ENCODE data around the gene DVL1.
"Not testable (repeated sequence)": the region's sequence is repeated elsewhere in the genome, so short reads cannot be mapped to it uniquely, and the experiment has no call there.

Gene DVL1

GRCh38 chr1:1324524-1325287 is 24.5 kb downstream of the DVL1 start, which contains the start of the genes CPTP and INTS11:
CPTP (plus strand) TSS chr1:1324802; CDS start chr1:1326911, 2,109 bp downstream.
INTS11 (minus strand) TSS chr1:1324660; CDS start chr1:1324608, 52 bp downstream.
- peak; percentile 97 for DNase-seq

DNA sequence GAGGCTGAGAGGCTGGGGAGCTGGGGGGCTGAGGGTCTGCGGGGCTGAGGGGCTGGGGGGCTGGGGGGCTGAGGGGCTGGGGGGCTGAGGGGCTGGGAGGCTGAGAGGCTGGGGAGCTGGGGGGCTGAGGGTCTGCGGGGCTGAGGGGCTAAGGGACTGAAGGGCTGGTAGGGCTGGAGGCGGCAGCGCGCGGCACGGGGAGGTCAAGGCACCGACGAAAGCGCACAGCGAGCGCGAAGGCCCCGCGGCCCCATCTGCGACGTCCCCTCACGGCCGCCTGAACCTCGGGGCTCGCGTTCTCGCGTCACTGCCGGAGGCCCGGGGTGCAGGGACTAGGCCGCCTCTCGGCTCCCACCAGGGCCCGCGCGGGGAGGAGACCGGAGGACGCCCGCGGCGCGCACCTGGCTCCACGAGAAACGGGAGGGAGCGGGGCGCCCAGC is 25.1 kb downstream of the DVL1 start:
- no peak for DNase-seq

- DNase-seq = no peak
These were observed 26.3 kb downstream of the DVL1 start for GRCh38 chr1:1322952-1323351.

DNA sequence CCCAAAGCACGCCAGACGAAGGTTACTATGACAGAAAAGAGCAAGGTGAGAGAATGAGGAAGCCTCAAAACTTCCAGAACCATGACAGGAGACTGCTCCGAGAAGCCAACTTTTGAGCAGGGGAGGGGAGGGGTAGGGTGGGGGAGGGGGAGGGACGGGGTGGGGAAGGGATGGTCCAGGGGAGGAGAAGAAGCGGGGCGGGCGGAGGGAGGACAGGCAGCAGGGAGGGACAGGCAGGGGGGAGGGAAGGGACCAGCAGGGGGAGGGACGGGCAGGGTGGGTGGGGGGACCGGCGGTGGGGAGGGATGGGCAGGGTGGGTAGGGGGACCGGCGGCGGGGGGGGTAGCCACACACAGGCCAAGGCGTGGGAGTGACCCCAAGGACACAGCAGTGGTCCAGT is 26.8 kb downstream of the DVL1 start:
- no peak for DNase-seq

DNA sequence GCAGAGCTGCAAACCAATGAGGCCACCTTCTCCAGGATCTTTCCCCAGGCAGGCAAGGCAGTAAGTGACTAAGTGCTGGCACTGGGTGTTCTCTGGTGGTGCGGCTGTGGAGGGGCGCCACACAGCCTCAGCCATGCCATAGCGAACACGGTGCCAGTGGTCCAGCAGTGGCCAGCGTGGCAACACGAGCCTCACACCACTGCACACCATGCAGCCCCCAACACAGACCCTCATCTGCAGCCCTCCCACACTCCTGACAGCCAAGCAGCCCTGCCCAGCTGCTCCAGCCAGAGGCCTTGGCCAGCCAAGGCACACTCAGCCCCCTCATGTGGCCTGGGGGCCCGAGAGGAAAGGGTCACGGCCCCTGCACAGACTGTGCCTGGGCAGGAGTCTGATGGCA is 27.7 kb downstream of the DVL1 start:
- DNase-seq = no peak

- DNase-seq = no peak
These were observed 28.4 kb downstream of the DVL1 start for GRCh38 chr1:1320666-1321448.

- DNase-seq = no peak
These were observed 29.6 kb downstream of the DVL1 start for GRCh38 chr1:1319646-1319941.

- DNase-seq = no peak
These were observed 30.2 kb downstream of the DVL1 start for GRCh38 chr1:1318777-1319645.

GRCh38 chr1:1318131-1318652 is 31.0 kb downstream of the DVL1 start:
- DNase-seq = no peak

DNA sequence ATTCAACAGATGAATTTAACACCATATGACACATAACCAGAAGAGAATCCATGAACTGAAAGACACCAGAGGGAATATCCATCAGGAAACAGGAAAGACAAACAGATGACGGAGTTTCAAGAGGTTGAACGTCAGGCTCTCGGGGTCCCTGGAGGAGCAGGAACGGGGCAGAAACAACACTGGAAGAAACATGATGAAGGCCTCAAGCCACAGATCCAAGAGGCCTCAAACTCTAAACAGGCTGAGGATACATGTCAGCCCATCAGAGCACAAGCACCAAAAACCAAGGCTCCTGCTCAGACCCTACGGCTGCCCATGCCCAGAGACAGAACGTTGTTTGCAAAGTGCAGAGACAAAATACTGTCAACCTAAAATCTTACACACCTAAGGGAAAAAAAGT is 31.8 kb downstream of the DVL1 start:
- no peak for DNase-seq

- DNase-seq = not testable (repeated sequence)
These were observed 33.0 kb downstream of the DVL1 start for GRCh38 chr1:1316199-1316598.

GRCh38 chr1:1315435-1315954 is 33.7 kb downstream of the DVL1 start:
- no peak for DNase-seq

GRCh38 chr1:1314678-1315335 is 34.4 kb downstream of the DVL1 start:
- no peak for DNase-seq

DNA sequence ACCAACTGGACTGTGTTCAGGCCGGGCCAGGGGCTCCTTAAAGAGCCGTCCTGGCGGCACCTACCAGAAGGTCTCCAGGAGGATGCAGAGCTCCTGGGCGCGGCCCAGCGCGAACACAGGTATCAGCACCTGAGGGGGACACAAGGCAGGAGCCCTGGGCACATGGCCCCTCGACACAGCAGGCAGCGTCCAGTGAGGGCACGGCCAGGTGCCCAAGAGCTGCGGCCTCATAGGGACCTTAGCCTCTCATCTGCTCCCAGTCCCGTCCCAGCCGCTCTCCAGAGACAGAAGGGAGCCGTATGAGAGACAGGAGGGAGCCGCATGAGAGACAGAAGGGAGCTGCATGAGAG is 35.0 kb downstream of the DVL1 start:
- DNase-seq = no peak

DNA sequence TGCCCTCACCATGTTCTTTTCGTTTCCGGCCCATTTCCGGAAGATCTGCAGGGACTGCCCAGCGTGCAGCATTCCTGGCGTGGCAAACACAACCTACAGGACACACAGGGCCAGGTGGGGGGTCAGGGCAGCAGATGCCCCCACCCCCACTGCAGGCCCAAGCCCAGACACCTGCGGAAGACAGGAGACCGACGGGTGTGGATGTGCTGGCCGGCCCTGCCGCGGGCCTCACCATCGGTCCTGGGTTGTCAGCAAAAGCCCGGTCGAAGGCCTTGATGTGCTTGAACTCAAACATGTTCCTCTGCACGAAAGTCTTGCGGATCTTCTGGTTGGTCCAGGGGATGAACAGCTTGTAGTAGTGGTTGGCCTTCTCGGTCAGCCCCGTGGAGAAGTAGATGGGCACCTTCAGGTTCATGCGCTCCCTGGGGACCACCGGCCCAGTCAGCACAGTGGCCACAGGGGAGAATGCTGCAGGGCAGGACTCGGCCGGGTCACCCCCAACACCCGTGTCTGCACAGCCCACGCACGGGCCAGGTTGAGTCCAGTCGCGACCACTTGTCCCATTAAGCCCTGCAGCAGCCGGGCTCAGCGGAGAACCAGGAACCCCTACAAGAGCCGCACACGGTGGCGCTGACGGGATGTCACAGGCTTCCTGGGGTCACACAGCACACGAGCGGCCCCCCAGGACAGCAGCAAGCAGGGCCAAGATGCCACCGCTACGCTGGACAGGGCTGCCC is 35.5 kb downstream of the DVL1 start:
- DNase-seq = no peak

GRCh38 chr1:1312450-1313314 is 36.5 kb downstream of the DVL1 start:
- DNase-seq = no peak

DNA sequence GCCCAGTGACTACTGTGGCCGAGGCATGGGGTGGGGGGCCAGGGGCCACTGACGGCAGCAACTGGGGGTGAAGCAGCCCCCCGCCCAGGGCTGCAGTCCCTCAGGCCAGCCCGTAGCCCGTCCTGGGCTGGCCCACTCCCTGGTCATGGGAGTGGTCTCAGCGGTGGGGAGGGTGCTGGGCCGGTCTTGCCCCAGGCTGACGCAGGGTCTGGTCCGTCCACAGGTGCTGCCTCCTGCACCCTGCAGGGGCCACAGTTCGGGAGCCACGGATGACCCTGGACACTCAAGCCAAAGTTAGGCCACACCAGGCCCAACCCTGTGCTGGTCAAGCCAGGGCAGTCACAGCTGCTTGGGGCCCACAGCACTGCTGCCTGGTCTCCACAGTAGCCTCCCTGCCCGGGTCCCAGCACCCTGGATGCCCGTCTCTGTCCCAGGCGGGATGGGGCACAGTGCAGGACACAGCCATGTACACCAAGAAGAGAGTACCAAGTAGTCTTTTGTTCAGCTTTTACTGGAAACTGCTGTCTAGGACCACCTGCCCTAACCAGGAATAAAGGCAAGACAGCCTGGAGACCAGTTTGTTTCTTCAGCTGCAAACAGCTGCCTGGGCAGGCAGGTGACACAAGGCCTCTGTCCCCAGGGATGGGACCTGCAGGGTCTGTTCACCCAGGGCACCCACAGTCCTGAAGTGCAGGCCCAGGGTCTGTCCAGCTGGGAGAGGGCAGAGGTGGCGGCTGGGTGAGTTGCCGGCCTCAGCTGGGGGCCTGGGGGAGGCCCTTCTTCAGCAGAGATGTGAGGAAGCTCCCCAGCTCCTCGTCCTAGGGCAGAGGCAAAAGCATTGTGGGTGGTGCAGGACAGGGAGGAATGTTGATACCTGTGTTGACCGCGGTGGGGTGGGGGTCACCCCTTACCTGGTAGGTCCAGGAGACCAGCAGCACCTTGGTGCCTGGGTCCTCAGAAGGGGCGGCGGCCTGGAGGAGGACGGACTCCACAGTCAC is 37.8 kb downstream of the DVL1 start:
- DNase-seq = no peak

- DNase-seq = no peak
These were observed 38.7 kb downstream of the DVL1 start for GRCh38 chr1:1310476-1311053.

- no peak for DNase-seq
These were observed 39.2 kb downstream of the DVL1 start for GRCh38 chr1:1310109-1310385.
